ENCODE measurements around the gene OCA2. TPM values are rescaled to one million over a fixed set of nuclear protein-coding genes. Genes with fewer than 3 reads are reported as not detected.

The OCA2 gene
- total and polyA plus RNA-seq, 2 of the 8 experiments (the other 6 are each of a cell fraction or from before 2014, with no cell fraction given): 0.20 TPM

- no peak overlapping the region for H3K9ac ChIP-seq (replicated peaks in 1 of 4; ENCODE audit: extremely low read depth in 1 of 4, low read depth in 3 of 4, low read length in 3 of 4)
- H2BK20ac ChIP-seq (ENCODE audit: low read length): no peak overlapping the region
- H3K23ac ChIP-seq (ENCODE audit: insufficient read length): no peak overlapping the region
- H3K4me2 ChIP-seq (ENCODE audit: insufficient read depth in 1 of 2, low read depth in 2 of 2, low read length in 2 of 2): no peak overlapping the region
- H3K23me2 ChIP-seq (ENCODE audit: low read depth, low read length): no peaks in the 10 kb centered on the region
- H2BK5ac ChIP-seq (ENCODE audit: low read depth, low read length): no peak overlapping the region
- TF ChIP-seq EZH2 (IDR thresholded peaks at IDR 0.05; ENCODE audit: low read depth, low read length, severe bottlenecking) (no peak), USF2 (IDR thresholded peaks at IDR 0.05; ENCODE audit: low read length) (no peak), PHF8 (conservative IDR thresholded peaks at IDR 0.05; ENCODE audit: low read depth, low read length) (no peak), CTBP2 (IDR thresholded peaks at IDR 0.05; ENCODE audit: borderline replicate concordance, insufficient read depth, insufficient read length, low read length) (no peak), POLR2AphosphoS5 (IDR thresholded peaks at IDR 0.05; ENCODE audit: low read depth, low read length) (no peak), HDAC6 (IDR thresholded peaks at IDR 0.05; ENCODE audit: low read depth, low read length) (no peak), CEBPB (IDR thresholded peaks at IDR 0.05; ENCODE audit: low read depth, low read length) (no peak)
- no peaks in the 10 kb centered on the region for H3K36me3 ChIP-seq (ENCODE audit: control insufficient read depth in 2 of 4, insufficient read depth in 4 of 4, low read length in 3 of 4)
- H3K4me1 ChIP-seq (replicated peaks in 1 of 4; ENCODE audit: control insufficient read depth in 3 of 4, insufficient read depth in 4 of 4, low read length in 3 of 4): peaks cover 0 to 3% (median under 1%) of the 10 kb centered on the region in 4 experiments; a peak in 3 of 7 replicates
- ChIA-PET CTCF (ENCODE audit: partially characterized antibody) (interaction anchor here (0.5 to 0.8 kb wide), 2 partner anchors 50 to 1128 kb away, joined by 3 read pairs; no protein-coding TSS in a partner anchor), POLR2A (ENCODE audit: partially characterized antibody) (no interaction called here)
- no peak overlapping the region for H2AFZ ChIP-seq (ENCODE audit: low read length)
- 93% methylated on average over 38 of the region's 45 CpGs; no CpG with 5 or more reads in 1 of the 2 experiments for WGBS, 2 experiments (ENCODE audit: extremely low coverage in 1 of 2, insufficient coverage in 1 of 2, insufficient read length in 1 of 2, insufficient replicate concordance in 2 of 2, low coverage in 1 of 2, low lambda C conversion rate in 2 of 2, missing lambda C conversion rate in 1 of 2)
- H2BK15ac ChIP-seq (ENCODE audit: low read length): no peak overlapping the region
- no peak overlapping the region for H3K27ac ChIP-seq (ENCODE audit: low read depth, low read length)
- DNase-seq (ENCODE audit: low read depth in 1 of 2, low spot score in 2 of 2) (peak in 1 of 2 experiments; percentile 23), FAIRE-seq (no peak)
- no peak overlapping the region for H3K18ac ChIP-seq (ENCODE audit: extremely low read depth, low read length)
- no peak overlapping the region for H4K91ac ChIP-seq (replicated peaks; ENCODE audit: insufficient read length, low read length)
- H2BK12ac ChIP-seq (ENCODE audit: low read depth, low read length): no peak overlapping the region
- no peak overlapping the region for H4K5ac ChIP-seq (ENCODE audit: insufficient read length, low read depth, low read length)
- no peak overlapping the region for H3K56ac ChIP-seq (replicated peaks; ENCODE audit: insufficient read length, low read depth, low read length)
- no peak overlapping the region for H4K8ac ChIP-seq (ENCODE audit: extremely low read depth, insufficient read depth, low read length)
- no peaks in the 10 kb centered on the region for H3K27me3 ChIP-seq (replicated peaks in 1 of 4; ENCODE audit: control insufficient read depth in 3 of 4, extremely low read depth in 1 of 4, insufficient read depth in 3 of 4, low read length in 3 of 4)
- no peak overlapping the region for H3K14ac ChIP-seq (ENCODE audit: insufficient read length)
- H3K9me3 ChIP-seq (ENCODE audit: insufficient read depth in 2 of 2, low read depth in 1 of 2, low read length in 1 of 2): no peaks in the 10 kb centered on the region
- H3K79me2 ChIP-seq (ENCODE audit: control insufficient read depth in 1 of 2, insufficient read depth in 2 of 2, low read length in 2 of 2): no peaks in the 10 kb centered on the region
- no peak overlapping the region for H2BK120ac ChIP-seq (replicated peaks; ENCODE audit: low read depth, low read length)
- H4K20me1 ChIP-seq (replicated peaks in 1 of 2; ENCODE audit: control insufficient read depth in 1 of 2, insufficient read depth in 2 of 2, low read length in 2 of 2): no peaks in the 10 kb centered on the region
- no peaks in the 10 kb centered on the region for H3K79me1 ChIP-seq (ENCODE audit: low read depth, low read length)
- H3K4ac ChIP-seq (replicated peaks; ENCODE audit: insufficient read length, low read depth, low read length): no peak overlapping the region
- H3K4me3 ChIP-seq (ENCODE audit: extremely low read depth in 1 of 4, insufficient read depth in 2 of 4, low read depth in 3 of 4, low read length in 4 of 4): no peak overlapping the region
- H2AK5ac ChIP-seq (ENCODE audit: low read depth, low read length): no peak overlapping the region
These were observed 72.1 kb downstream of the OCA2 start for GRCh38 chr15:28026764-28027713.

Measured in H1 (cell line).